Kidney (tissue), 14 donors: ENCODE results near the gene SMCR8. TPM values are rescaled to one million over a fixed set of nuclear protein-coding genes. Genes with fewer than 3 reads are reported as not detected.
"Not testable (repeated sequence)": the region's sequence is repeated elsewhere in the genome, so short reads cannot be mapped to it uniquely, and the experiment has no call there.

ENCODE experiments used
- DNase-seq, 5 donors: peaks; one replicate each; pipeline ENCODE4 v3.0.0-alpha.2; 2013 to 2020
- FAIRE-seq: peaks from 2 replicates; lab custom pipeline; 2012; peaks lifted over from hg19 to GRCh38; lab: Jason Lieb, UNC
- H3K27ac ChIP-seq, 2 donors: one replicate each; pipeline ENCODE4 v1.7.0; 2013; ENCODE audit warnings: low read depth in 2 of 2, low read length in 2 of 2, inconsistent platforms in 1 of 2
- H3K27me3 ChIP-seq: one replicate; pipeline ENCODE4 v1.7.1; 2013; ENCODE audit warnings: low read length, inconsistent platforms; ENCODE audit not compliant: control insufficient read depth, insufficient read depth
- H3K36me3 ChIP-seq, 3 donors: one replicate each; pipeline versions ENCODE4 v1.7.0 to v1.7.1; 2013; ENCODE audit warnings: low read length in 3 of 3, control low read depth in 1 of 3, inconsistent platforms in 1 of 3; ENCODE audit not compliant: insufficient read depth in 3 of 3, control insufficient read depth in 2 of 3
- H3K4me1 ChIP-seq, 3 donors: one replicate each; pipeline versions ENCODE4 v1.7.0 to v1.7.1; 2013; ENCODE audit warnings: low read length in 3 of 3, inconsistent platforms in 1 of 3, low read depth in 1 of 3; ENCODE audit not compliant: control insufficient read depth in 2 of 3, insufficient read depth in 2 of 3
- H3K4me3 ChIP-seq, 3 donors: one replicate each; pipeline versions ENCODE4 v1.7.0 to v1.8.1; 2013; ENCODE audit warnings: low read length in 3 of 3, control low read depth in 1 of 3, inconsistent platforms in 1 of 3
- H3K9ac ChIP-seq, 3 donors: one replicate each; pipeline versions ENCODE4 v1.7.0 to v1.7.1; 2013; ENCODE audit warnings: low read length in 3 of 3, control low read depth in 1 of 3, inconsistent platforms in 1 of 3
- H3K9me3 ChIP-seq, 3 donors: one replicate each; pipeline versions ENCODE4 v1.7.0 to v1.7.1; 2013; ENCODE audit warnings: low read length in 3 of 3, control low read depth in 1 of 3, inconsistent platforms in 1 of 3; ENCODE audit not compliant: control insufficient read depth in 2 of 3, insufficient read depth in 1 of 3
- intact Hi-C: fragments of 100-400 bp; cut with DNase I; formaldehyde crosslinking; loops from one replicate; pipeline ENCODE4 v1.11.1; 2022
- polyA plus RNA-seq: library from polyadenylated mRNA; stranded (reverse); fragments of 350-450 nt; fragmentation: Illumina TruSeq; extraction: RNeasy Lipid Tissue Mini Kit (QIAGEN cat#74804); gene quantifications from one replicate; pipeline ENCODE4 v1.2.3, GENCODE V29; 2014; ENCODE audit warnings: low read depth, low replicate concordance; ENCODE audit not compliant: insufficient read depth
- total RNA-seq: library from RNA; stranded (reverse); fragmentation: NEBNext Ultra II Directional; extraction: Animal tissue kit (Norgen Biotek cat#: 25700); gene quantifications from one replicate; pipeline ENCODE4 v1.2.1, GENCODE V29; 2021
- TF ChIP-seq, protein P1 (sequence below): IDR thresholded peaks from 3 replicates; pipeline ENCODE4 v1.5.1; 2012; ENCODE audit warnings: mild to moderate bottlenecking, moderate library complexity, borderline replicate concordance; ENCODE audit not compliant: insufficient read depth; ENCODE audit errors: extremely low read depth
- donor health status: control.
- donor health status: control.
- donor health status: control.
- donor health status: control.
- donor health status: control.
- donor health status: DM: yes; HTN: yes; CAD: no.
- donor health status: Normal renal cell carcinoma (clear cell type).

The SMCR8 gene
- total and polyA plus RNA-seq, 2 donors from 2014 or later = 3.1 to 22.4 TPM

DNA sequence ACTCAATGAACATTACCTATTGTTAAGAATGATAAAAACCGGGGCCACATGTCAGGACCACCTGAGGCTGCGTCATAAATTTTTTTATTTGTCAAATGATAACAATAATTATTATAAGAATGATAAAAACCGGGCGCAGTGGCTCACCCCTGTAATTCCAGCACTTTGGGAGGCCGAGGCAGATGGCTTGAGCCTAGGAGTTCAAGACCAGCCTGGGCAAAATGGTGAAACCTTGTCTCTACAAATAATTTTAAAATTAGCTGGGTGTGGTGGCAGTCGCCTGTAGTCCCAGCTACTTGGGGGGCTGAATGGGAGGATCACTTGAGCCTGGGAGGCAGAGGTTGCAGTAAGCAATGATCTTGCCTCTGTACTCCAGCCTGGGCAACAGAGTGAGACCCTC lies 49.1 kb downstream of the SMCR8 start:
- no peak for FAIRE-seq
- intact Hi-C loops = no loop called here

DNA sequence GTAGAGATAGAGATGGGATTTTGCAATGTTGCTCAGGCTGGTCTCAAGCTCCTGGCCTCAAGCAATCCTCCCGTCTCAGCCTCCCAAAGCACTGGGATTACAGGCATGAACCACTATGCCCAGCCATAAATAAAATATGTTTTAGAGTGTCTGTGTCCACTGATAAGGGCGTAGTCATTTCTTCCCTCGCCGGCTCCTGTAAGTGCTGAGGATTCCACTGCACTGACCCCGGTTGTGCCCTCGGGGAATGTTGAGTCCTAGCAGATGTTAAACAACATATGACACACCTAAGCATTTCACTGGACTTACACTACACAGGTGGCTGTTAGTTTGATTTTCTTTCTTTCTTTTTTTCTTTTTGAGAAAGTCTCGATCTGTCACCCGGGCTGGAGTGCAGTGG lies 53.9 kb downstream of the SMCR8 start:
- Histone ChIP-seq H3K4me1 (no peaks in the 10 kb centered on the region), H3K9me3 (no peaks in the 10 kb centered on the region), H3K4me3 (no peak overlapping the region), H3K27ac (no peak overlapping the region), H3K36me3 (no peaks in the 10 kb centered on the region), H3K9ac (no peak overlapping the region), H3K27me3 (no peaks in the 10 kb centered on the region)
- intact Hi-C loops = no loop called here
- TF ChIP-seq, protein P1, sequence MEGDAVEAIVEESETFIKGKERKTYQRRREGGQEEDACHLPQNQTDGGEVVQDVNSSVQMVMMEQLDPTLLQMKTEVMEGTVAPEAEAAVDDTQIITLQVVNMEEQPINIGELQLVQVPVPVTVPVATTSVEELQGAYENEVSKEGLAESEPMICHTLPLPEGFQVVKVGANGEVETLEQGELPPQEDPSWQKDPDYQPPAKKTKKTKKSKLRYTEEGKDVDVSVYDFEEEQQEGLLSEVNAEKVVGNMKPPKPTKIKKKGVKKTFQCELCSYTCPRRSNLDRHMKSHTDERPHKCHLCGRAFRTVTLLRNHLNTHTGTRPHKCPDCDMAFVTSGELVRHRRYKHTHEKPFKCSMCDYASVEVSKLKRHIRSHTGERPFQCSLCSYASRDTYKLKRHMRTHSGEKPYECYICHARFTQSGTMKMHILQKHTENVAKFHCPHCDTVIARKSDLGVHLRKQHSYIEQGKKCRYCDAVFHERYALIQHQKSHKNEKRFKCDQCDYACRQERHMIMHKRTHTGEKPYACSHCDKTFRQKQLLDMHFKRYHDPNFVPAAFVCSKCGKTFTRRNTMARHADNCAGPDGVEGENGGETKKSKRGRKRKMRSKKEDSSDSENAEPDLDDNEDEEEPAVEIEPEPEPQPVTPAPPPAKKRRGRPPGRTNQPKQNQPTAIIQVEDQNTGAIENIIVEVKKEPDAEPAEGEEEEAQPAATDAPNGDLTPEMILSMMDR = no peak
- DNase-seq (no peak), FAIRE-seq (no peak)

More for the DNA sequence above, 49.1 kb downstream of the SMCR8 start:
- TF ChIP-seq, protein P1 = no peak
- no peaks in the 10 kb centered on the region for H3K27me3 ChIP-seq
- no peaks in the 10 kb centered on the region for H3K4me1 ChIP-seq
- H3K9ac ChIP-seq = no peak overlapping the region
- no peaks in the 10 kb centered on the region for H3K36me3 ChIP-seq
- no peak for DNase-seq
- H3K4me3 ChIP-seq = no peak overlapping the region
- no peaks in the 10 kb centered on the region for H3K9me3 ChIP-seq
- H3K27ac ChIP-seq = no peak overlapping the region

DNA sequence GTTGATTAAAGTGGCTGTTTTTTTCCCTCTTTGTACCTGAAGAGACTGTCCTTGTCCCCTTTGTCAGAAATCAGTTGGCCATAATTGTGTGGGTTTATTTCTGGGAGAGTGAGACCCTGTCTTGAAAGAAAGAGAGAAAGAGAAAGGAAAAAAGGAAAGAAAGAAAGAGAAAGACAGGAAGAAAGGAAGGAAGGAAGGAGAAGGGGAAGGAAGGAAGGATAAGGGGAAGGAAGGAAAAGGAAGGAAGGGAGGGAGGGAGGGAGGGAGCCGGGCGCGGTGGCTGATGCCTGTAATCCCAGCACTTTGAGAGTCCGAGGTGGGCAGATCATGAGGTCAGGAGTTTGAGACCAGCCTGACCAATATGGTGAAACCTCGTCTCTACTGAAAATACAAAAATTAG lies 55.7 kb downstream of the SMCR8 start:
- TF ChIP-seq, protein P1 = no peak
- no peaks in the 10 kb centered on the region for H3K36me3 ChIP-seq
- H3K27me3 ChIP-seq = no peaks in the 10 kb centered on the region
- no peaks in the 10 kb centered on the region for H3K4me1 ChIP-seq
- intact Hi-C loops = no loop called here
- FAIRE-seq = no peak
- DNase-seq = no peak
- H3K9me3 ChIP-seq = no peaks in the 10 kb centered on the region
- no peak overlapping the region for H3K27ac ChIP-seq
- no peak overlapping the region for H3K9ac ChIP-seq
- H3K4me3 ChIP-seq = no peak overlapping the region

DNA sequence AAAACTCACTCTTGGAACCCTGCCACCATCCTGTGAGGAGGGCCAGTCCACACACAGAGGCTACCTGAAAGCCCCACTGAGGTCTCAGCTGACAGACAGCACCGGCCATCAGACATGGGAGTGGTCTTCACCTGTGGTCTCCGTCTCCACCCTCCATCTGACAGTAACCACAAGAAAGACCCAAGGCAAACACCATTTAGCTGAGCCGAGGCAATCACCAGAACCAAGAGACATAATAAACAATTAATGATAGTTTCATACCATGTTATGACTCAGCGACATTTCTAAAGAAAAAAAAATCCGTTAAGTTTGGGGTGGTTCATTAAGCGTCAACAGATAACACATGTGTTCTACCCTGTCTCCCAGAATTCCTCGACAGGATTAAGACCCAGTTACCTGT lies 56.4 kb downstream of the SMCR8 start:
- Histone ChIP-seq H3K9ac (no peak overlapping the region), H3K9me3 (no peaks in the 10 kb centered on the region), H3K27ac (no peak overlapping the region), H3K27me3 (no peaks in the 10 kb centered on the region), H3K4me1 (no peaks in the 10 kb centered on the region), H3K36me3 (no peaks in the 10 kb centered on the region), H3K4me3 (no peak overlapping the region)
- intact Hi-C loops = no loop called here
- DNase-seq (no peak), FAIRE-seq (no peak)
- TF ChIP-seq, protein P1 = no peak

DNA sequence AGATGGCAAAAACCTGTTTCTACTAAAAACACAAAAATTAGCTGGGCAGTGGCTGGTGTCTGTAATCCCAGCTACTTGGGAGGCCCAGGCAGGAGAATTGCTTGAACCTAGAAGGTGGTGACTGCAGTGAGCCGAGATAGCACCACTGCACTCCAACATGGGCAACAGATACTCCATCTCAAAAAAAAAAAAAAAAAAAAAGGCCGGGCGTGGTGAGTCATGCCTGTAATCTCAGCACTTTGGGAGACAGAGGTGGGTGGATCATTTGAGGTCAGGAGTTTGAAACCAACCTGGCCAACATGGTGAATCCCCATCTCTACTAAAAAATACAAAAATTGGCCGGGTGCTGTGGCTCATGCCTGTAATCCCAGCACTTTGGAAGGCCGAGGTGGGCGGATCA lies 58.1 kb downstream of the SMCR8 start:
- H3K9ac ChIP-seq, H3K4me3 ChIP-seq, H3K4me1 ChIP-seq, H3K27me3 ChIP-seq, DNase-seq, intact Hi-C loops, H3K36me3 ChIP-seq, FAIRE-seq, H3K9me3 ChIP-seq, H3K27ac ChIP-seq: not testable (repeated sequence)
